ENCODE data around the gene ASPA.
"Not testable (repeated sequence)": the region's sequence is repeated elsewhere in the genome, so short reads cannot be mapped to it uniquely, and the experiment has no call there.

ASPA gene

DNA sequence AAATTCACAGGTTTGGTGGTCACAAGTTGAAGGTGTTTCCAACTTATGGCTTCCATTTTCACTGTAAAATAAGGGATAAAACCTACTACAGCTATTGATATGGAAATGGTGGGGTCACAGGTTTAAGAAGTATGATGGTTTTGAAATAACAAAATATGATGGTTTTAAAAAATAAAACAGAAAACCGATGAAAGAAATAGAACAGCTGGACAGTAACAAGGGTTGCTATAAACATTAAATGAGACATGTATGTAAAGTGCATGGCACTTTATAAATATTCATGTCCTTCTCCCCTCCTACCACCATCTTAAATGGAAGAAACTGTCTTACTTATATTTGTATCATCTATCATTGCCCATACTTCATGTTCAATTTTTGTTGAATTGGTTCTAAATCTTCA is 31.3 kb downstream of the ASPA start:
- no peak for DNase-seq (ENCODE audit: low read depth in 2 of 2, low spot score in 1 of 2)

DNA sequence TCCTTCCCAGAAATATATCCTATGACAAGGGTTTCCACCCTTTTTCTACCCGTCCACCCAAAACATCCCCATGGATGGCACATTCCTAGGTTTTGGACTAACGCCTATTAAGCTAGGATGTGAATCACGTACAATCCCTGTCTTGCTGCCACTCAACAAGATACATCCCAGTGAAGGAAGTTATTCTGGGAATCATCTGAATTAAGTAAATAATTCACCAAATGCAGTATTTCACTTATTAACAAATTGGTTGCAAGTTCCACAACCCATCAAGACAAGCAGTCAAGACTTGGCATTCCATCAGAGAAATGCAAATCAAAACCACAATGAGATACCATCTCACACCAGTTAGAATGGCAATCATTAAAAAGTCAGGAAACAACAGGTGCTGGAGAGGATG is 32.1 kb downstream of the ASPA start:
- DNase-seq (ENCODE audit: low read depth in 2 of 2, low spot score in 1 of 2), result no peak

DNA sequence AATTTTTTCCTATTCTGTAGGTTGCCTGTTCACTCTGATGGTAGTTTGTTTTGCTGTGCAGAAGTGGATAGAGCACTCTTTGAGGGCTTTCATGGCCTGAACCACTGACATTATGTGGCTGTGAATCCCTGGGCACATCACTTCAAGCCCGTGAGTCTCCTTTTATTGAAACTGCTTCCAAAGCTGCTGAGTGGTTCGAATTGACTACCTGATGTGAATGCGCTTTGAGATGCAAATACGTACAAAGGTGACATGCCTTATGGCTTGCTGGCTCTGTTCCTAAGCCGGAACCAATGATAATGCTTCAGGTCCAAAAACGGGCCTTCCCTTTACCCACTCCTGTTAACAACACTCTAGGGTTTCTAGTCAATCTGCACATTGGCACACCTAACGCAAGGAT is 34.3 kb downstream of the ASPA start:
- DNase-seq (ENCODE audit: low read depth in 2 of 2, low spot score in 1 of 2), result no peak

- no peak for DNase-seq (ENCODE audit: low read depth in 2 of 2, low spot score in 1 of 2)
Observed at GRCh38 chr17:3511852-3512504, 36.2 kb downstream of the ASPA start.

- DNase-seq (ENCODE audit: low read depth in 2 of 2, low spot score in 1 of 2), result no peak
Observed at GRCh38 chr17:3512505-3513171, 36.8 kb downstream of the ASPA start.

DNA sequence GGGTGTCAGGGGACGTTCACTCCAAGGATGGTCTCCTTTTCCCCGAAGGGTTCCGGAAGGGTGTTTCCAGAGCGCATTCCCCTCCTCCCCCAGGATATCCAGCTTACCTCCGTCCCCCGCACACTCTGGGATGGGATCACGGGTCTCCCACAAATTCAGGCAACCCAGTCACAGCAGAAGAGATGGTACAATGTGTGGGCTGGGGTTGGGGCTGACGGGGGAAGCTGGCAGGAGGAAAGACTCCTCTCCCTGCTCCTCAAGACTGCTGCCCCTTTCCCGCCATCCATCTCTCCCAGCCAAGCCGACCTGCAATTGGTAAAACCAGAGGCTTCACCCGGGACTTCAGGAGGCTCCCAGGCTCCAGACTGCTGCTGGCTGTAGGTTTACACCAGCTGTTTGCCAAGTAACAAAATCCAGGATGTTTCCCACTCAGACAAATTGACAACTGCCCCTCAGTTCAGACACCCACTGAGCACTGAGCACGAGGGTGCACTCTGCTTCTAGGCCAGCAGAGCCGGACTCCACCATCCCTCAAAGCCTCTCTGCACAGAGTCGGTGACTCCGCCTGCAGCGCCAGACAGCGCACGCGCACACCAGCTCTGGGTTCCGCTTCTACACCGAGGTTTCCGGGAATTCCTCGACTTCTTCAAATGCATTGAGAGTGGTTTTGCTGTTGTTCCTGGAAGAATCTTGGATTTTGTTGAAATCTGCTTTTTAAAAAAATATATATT is 37.7 kb downstream of the ASPA start:
- no peak for DNase-seq (ENCODE audit: low read depth in 2 of 2, low spot score in 1 of 2)

DNA sequence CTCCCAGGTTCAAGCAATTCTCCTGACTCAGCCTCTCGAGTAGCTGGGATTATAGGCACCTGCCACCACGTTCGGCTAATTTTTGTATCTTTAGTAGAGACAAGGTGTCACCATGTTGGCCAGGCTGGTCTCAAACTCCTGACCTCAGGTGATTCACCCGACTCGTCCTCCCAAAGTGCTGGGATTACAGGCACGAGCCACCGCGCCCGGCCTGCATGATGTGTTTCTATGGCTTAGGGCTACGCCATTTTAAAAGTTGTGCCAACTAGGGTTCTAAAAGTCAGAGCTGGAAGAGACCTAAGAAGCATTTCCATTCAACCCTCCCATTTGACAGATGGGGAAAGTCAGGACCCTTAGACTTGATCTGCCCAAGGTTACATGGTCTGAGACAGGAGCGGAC is 38.4 kb downstream of the ASPA start:
- not testable (repeated sequence) for DNase-seq (ENCODE audit: low read depth in 2 of 2, low spot score in 1 of 2)

DNA sequence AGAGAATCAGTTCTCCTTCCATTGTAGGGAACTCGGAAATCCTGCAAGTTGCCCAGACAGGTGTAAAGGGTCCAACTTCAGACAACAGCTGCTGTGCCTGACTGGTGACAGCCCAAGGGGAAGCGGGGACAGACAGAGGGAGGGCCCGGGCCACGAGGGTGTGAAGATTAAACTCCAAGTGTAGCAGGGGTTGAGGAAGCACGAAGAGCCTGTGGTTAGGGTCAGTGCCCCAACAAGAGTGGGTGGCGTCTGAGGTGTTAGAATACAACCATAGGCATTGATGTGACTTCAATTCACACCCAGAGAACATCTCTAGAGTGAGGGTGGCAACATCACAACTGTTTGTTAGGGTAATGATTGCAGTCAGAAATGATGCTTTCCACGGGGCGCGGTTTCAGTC is 39.1 kb downstream of the ASPA start:
- DNase-seq (ENCODE audit: low read depth in 2 of 2, low spot score in 1 of 2), result no peak

DNA sequence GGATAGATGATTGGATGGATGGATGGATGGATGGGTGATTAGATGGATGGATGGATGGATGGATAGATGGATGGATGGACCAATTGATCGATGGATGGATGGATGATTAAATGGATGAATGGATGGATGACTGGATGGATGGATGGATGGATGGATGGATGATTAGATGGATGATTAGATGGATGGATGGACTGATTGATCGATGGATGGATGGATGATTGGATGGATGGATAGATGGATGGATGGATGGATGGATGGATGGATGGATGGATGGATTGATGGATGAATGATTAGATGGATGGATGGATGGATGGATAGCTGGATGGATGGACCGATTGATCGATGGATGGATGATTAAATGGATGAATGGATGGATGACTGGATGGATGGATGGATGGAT is 43.7 kb downstream of the ASPA start:
- not testable (repeated sequence) for DNase-seq (ENCODE audit: low read depth in 2 of 2, low spot score in 1 of 2)

DNA sequence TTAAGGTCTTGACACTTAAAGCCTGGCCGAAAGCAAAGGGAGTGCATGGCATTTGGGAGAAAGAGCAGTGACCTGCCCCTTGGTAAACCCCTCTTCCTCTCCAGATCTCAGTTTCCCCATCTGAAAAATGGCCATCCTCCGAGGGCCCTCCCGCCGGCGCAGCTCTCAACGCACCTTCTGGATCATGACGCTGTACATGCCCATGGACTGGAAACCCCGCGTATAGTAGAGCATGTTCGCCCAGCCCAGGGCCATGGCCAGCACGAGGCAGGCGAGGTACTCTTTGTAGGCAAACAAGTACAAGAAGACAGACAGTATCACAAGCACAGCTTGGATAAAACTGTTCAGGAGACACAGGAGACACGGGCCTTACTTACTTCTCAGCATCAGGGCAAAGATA is 48.2 kb downstream of the ASPA start:
- DNase-seq (ENCODE audit: low read depth in 2 of 2, low spot score in 1 of 2), result no peak

DNA sequence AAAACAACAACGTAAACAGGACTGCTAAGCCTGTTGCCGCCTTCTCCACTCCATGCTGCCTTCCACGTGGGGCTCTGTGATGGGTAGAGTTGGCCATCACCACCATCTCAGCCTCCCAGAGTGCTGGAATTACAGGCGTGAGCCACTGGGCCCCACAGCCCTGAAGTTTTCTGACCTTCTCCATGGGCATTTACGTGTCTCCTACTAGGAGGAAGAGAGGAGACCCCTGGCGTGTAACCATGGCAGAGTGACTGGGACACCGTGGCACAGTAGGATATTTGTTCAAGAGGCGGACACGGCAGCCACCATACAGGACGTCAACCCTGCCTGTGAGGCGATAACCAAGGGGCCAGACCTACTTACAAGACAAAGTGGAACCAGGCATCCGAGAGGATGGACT is 50.7 kb downstream of the ASPA start:
- no peak for DNase-seq (ENCODE audit: low read depth in 2 of 2, low spot score in 1 of 2)

- no peak for DNase-seq (ENCODE audit: low read depth in 2 of 2, low spot score in 1 of 2)
Observed at GRCh38 chr17:3526971-3527370, 51.2 kb downstream of the ASPA start.

- DNase-seq (ENCODE audit: low read depth in 2 of 2, low spot score in 1 of 2), result no peak
Observed at GRCh38 chr17:3527468-3527867, 51.7 kb downstream of the ASPA start.

DNA sequence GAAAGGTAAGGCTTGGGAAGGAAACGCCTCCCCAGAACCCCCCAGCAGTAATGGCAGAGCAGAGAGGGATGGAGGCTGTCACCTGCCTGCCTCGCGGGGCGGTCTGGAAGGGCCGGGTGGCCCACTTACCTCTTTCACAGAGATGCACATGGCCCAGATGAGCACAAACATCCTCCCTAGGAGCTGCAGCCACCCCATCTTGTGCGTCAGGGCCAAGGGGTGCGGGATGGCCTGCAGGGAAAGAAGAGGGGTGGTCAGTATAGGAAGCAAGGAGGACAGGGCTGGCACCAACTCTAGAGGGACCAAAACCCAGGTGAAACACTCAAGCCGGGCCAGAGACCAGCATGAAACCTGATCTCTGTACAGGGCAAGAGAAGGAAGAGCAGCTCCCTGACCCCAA is 52.1 kb downstream of the ASPA start:
- DNase-seq (ENCODE audit: low read depth in 2 of 2, low spot score in 1 of 2), result no peak

GRCh38 chr17:3528403-3528851 is 52.6 kb downstream of the ASPA start:
- DNase-seq (ENCODE audit: low read depth in 2 of 2, low spot score in 1 of 2), result no peak

- no peak for DNase-seq (ENCODE audit: low read depth in 2 of 2, low spot score in 1 of 2)
Observed at GRCh38 chr17:3528880-3529511, 53.2 kb downstream of the ASPA start.

GRCh38 chr17:3529817-3530741 is 54.3 kb downstream of the ASPA start:
- no peak for DNase-seq (ENCODE audit: low read depth in 2 of 2, low spot score in 1 of 2)

DNA sequence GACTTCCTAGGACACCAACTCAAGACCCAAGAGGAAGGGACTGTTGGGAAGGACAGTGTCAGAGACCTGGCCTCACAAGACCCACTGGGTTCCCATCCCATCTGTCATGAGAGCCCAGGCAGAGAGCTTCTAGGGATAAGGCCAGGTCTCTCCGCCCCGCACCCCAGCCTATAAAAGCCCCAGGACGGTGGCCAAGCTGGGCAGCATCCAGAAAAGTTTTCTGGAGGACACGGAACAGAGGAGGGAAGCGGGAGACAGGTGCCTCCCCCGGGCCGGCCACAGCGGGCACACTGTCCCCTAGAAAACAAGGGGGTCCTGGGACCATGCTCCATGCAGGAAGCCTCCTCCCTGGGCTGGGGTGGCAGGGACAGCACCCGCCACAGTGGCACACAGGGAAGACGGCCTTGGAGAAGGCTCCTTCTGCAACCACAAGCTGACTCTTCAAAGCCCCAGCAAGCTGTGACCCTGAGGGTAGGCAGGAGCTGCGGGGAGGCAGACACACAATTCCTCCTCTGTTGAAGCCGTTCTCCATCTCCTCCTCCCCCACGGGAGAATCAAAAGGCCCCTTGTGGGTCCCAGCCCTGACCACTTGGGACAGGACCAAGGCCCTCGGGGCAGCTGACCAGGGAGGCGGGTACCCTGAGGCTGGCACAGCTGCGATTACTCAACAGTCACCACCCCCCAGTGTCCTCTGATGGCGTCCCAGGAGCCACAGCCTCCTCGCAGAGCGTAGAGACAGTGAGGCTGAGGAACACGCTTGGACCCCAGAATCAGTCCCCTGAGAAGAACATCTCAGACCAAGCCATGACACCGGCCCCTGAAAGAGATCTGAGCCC is 55.7 kb downstream of the ASPA start:
- DNase-seq (ENCODE audit: low read depth in 2 of 2, low spot score in 1 of 2), result no peak

DNA sequence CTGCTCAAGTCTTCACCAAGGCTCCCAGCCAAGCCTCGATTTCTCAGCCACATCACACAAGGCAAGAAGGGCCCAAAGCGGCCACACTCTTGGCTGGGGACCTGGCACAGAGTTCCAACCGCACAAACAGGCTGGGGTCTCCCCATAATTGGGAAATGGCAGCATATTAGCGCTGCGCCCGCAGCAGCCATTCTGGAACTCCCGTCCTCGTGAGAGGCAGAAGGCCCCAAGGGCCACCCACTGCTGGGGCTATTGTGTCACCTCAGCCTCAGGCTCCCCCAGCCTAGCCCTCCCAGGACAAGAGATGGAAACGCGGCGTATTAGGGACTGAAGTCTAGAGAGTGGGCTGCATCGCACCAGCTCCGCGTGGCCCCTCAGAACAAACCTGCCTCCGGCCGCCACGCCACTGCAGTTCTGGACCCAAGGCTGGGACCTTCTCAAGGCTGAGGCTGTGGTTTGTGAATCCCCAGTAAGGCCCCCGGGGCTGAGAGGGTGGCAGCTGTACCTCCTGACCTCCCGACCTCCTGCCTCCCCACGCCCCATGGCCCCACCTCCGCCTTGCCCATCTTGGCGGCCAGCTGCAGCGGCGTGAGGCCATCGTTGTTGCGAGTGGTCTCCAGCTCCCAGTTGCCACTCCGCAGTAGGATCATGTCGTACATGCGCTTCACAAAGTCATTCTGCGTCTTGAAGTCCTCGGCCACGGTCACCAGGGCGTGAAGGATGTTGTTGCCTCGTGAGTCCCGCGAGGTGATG is 56.5 kb downstream of the ASPA start:
- no peak for DNase-seq (ENCODE audit: low read depth in 2 of 2, low spot score in 1 of 2)

Measured in stimulated activated CD8-positive, alpha-beta memory T cell treated with anti-CD3 and anti-CD28 coated beads, Interleukin-4, amount 100 ng/mL, for 1 hour (primary cell).